GM19372 (cell line): Measurements from ENCODE around the gene APCDD1.
"Not testable (repeated sequence)": the region's sequence is repeated elsewhere in the genome, so short reads cannot be mapped to it uniquely, and the experiment has no call there.

ENCODE experiments used
- ATAC-seq: cut with Tn5 transposase; IDR thresholded peaks from one replicate; pipeline ENCODE4 v1.9.1; 2021; ENCODE audit warnings: mild to moderate bottlenecking, low read depth, moderate library complexity; ENCODE audit not compliant: unreplicated experiment

The APCDD1 gene

GRCh38 chr18:10522574-10522973 is 68.1 kb downstream of the APCDD1 start:
- no peak for ATAC-seq

GRCh38 chr18:10523544-10523943 is 69.1 kb downstream of the APCDD1 start:
- ATAC-seq, result no peak

- ATAC-seq, result no peak
Observed at GRCh38 chr18:10524507-10525370, 70.3 kb downstream of the APCDD1 start.

GRCh38 chr18:10525371-10525691 is 70.9 kb downstream of the APCDD1 start:
- ATAC-seq, result no peak

GRCh38 chr18:10525697-10526560 is 71.5 kb downstream of the APCDD1 start, which contains the start of gene NAPG:
NAPG (plus strand) TSS chr18:10526027; CDS start chr18:10526103, 76 bp downstream.
- peak; percentile 66 for ATAC-seq

- peak; percentile 2 for ATAC-seq
Observed at GRCh38 chr18:10526561-10526949, 72.1 kb downstream of the APCDD1 start.

GRCh38 chr18:10528439-10528838 is 74.0 kb downstream of the APCDD1 start:
- no peak for ATAC-seq

- ATAC-seq, result no peak
Observed at GRCh38 chr18:10530002-10530401, 75.6 kb downstream of the APCDD1 start.

GRCh38 chr18:10530852-10531251 is 76.4 kb downstream of the APCDD1 start:
- no peak for ATAC-seq

GRCh38 chr18:10533111-10533510 is 78.7 kb downstream of the APCDD1 start:
- ATAC-seq, result no peak

GRCh38 chr18:10536280-10536679 is 81.8 kb downstream of the APCDD1 start:
- ATAC-seq, result no peak

- no peak for ATAC-seq
Observed at GRCh38 chr18:10537765-10538164, 83.3 kb downstream of the APCDD1 start.

- not testable (repeated sequence) for ATAC-seq
Observed at GRCh38 chr18:10539124-10539523, 84.7 kb downstream of the APCDD1 start.
